Skeletal muscle satellite cell (primary cell): Measurements from ENCODE around the gene TOPBP1. TPM values are rescaled to one million over a fixed set of nuclear protein-coding genes. Genes with fewer than 3 reads are reported as not detected.
"Not testable (repeated sequence)": the region's sequence is repeated elsewhere in the genome, so short reads cannot be mapped to it uniquely, and the experiment has no call there.

ENCODE experiments used
- H3K27me3 ChIP-seq: 2 replicates; pipeline ENCODE4 v1.7.0; 2013; ENCODE audit warnings: low read length; ENCODE audit not compliant: control insufficient read depth, insufficient read depth
- H3K36me3 ChIP-seq: 2 replicates; pipeline ENCODE4 v1.7.0; 2013; ENCODE audit warnings: mild to moderate bottlenecking, control low read depth, low read length; ENCODE audit not compliant: insufficient read depth
- H3K4me1 ChIP-seq: 2 replicates; pipeline ENCODE4 v1.7.0; 2013; ENCODE audit warnings: low read length; ENCODE audit not compliant: control insufficient read depth, insufficient read depth
- H3K4me2 ChIP-seq: 2 replicates; pipeline ENCODE4 v1.7.0; 2013; ENCODE audit warnings: mild to moderate bottlenecking, low read length
- H3K4me3 ChIP-seq: 2 replicates; pipeline ENCODE4 v1.7.0; 2013; ENCODE audit warnings: low read length
- H3K9ac ChIP-seq: 2 replicates; pipeline ENCODE4 v1.7.0; 2013; ENCODE audit warnings: mild to moderate bottlenecking, low read depth, low read length, moderate library complexity
- H3K9me3 ChIP-seq: replicated peaks from 2 replicates; pipeline ENCODE4 v1.7.0; 2013; ENCODE audit warnings: mild to moderate bottlenecking, control low read depth, low read length
- small RNA-seq: library from RNA; depleted of rRNA; stranded (forward); fragments of <200 nt; gene quantifications from one replicate; pipeline ENCODE3, GENCODE V24; 2012

Gene TOPBP1

GRCh38 chr3:133562376-133562775, 99.4 kb downstream of the TOPBP1 start:
- no peak overlapping the region for H3K9ac ChIP-seq
- H3K36me3 ChIP-seq: no peaks in the 10 kb centered on the region
- no peak overlapping the region for H3K4me3 ChIP-seq
- H3K4me2 ChIP-seq: no peak overlapping the region
- H3K27me3 ChIP-seq: no peaks in the 10 kb centered on the region
- H3K9me3 ChIP-seq: no peaks in the 10 kb centered on the region
- peaks cover 8% of the 10 kb centered on the region for H3K4me1 ChIP-seq

- no peak overlapping the region for H3K4me3 ChIP-seq
- H3K9ac ChIP-seq: no peak overlapping the region
- no peak overlapping the region for H3K4me2 ChIP-seq
Measured at GRCh38 chr3:133561679-133562078, 100.1 kb downstream of the TOPBP1 start.

GRCh38 chr3:133551589-133551988, 110.2 kb downstream of the TOPBP1 start:
- not testable (repeated sequence) for H3K27me3 ChIP-seq, H3K9me3 ChIP-seq, H3K9ac ChIP-seq, H3K4me3 ChIP-seq, H3K4me2 ChIP-seq, H3K36me3 ChIP-seq
- peaks cover 20% of the 10 kb centered on the region for H3K4me1 ChIP-seq

More at GRCh38 chr3:133561679-133562078, 100.1 kb downstream of the TOPBP1 start:
- H3K36me3 ChIP-seq: no peaks in the 10 kb centered on the region
- no peaks in the 10 kb centered on the region for H3K9me3 ChIP-seq
- H3K4me1 ChIP-seq: peaks cover 8% of the 10 kb centered on the region
- H3K27me3 ChIP-seq: no peaks in the 10 kb centered on the region

Small RNA genes lying within 50 kb of the gene (small RNA-seq; reads per million reads assigned to genes)
- gene RF00438 (not detected), gene RNA5SP140 (not detected), gene RNU6-678P (not detected)
